ENCODE results near the gene C19orf33.

C19orf33 gene

DNA sequence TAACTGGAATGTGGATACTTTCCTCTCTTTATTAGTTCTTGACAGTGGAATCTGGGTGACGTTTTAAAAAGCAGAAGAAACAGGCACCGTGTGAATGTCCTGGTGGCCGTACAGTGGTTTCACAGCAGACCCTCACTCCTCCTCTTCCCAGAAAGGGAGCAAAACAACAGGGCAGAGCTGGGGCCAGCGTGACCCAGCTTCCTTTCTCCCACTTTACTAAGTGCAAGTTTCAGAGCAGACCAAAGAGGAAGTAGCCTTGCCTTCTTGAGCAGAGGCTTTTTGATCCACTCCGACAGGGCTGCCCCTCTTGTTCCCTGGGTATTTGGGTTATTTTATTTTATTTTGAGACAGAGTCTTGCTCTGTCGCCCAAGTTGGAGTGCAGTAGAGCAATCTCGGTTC, 19.6 kb upstream of the C19orf33 start:
- TF ChIP-seq CTCF (IDR thresholded peaks at IDR 0.05; ENCODE audit: poor library complexity, severe bottlenecking): no peak
- H3K4me1 ChIP-seq (ENCODE audit: insufficient read depth, poor library complexity, severe bottlenecking): peaks cover 14% of the 10 kb centered on the region
- no peak for ATAC-seq (ENCODE audit: low read depth)
- H3K4me3 ChIP-seq (ENCODE audit: severe bottlenecking): no peak overlapping the region
- peaks cover 95% of the 10 kb centered on the region for H3K36me3 ChIP-seq (ENCODE audit: low read depth)
- no peak for DNase-seq (ENCODE audit: low spot score)
- no peak overlapping the region for H3K27ac ChIP-seq (ENCODE audit: poor library complexity, severe bottlenecking)
- H3K27me3 ChIP-seq (ENCODE audit: insufficient read depth, poor library complexity, severe bottlenecking): no peaks in the 10 kb centered on the region
- H3K9me3 ChIP-seq (ENCODE audit: severe bottlenecking): no peaks in the 10 kb centered on the region

- peaks cover 93% of the 10 kb centered on the region for H3K36me3 ChIP-seq (ENCODE audit: low read depth)
- TF ChIP-seq CTCF (IDR thresholded peaks at IDR 0.05; ENCODE audit: poor library complexity, severe bottlenecking): no peak
- no peak overlapping the region for H3K27ac ChIP-seq (ENCODE audit: poor library complexity, severe bottlenecking)
- DNase-seq (ENCODE audit: low spot score): no peak
- H3K4me1 ChIP-seq (ENCODE audit: insufficient read depth, poor library complexity, severe bottlenecking): peaks cover 20% of the 10 kb centered on the region
- no peaks in the 10 kb centered on the region for H3K9me3 ChIP-seq (ENCODE audit: severe bottlenecking)
- no peaks in the 10 kb centered on the region for H3K27me3 ChIP-seq (ENCODE audit: insufficient read depth, poor library complexity, severe bottlenecking)
- no peak overlapping the region for H3K4me3 ChIP-seq (ENCODE audit: severe bottlenecking)
- no peak for ATAC-seq (ENCODE audit: low read depth)
Observed at GRCh38 chr19:38285567-38285966, 18.5 kb upstream of the C19orf33 start.

- H3K9me3 ChIP-seq (ENCODE audit: severe bottlenecking): no peaks in the 10 kb centered on the region
- no peak overlapping the region for H3K4me3 ChIP-seq (ENCODE audit: severe bottlenecking)
- peaks cover 93% of the 10 kb centered on the region for H3K36me3 ChIP-seq (ENCODE audit: low read depth)
- no peaks in the 10 kb centered on the region for H3K27me3 ChIP-seq (ENCODE audit: insufficient read depth, poor library complexity, severe bottlenecking)
- ATAC-seq (ENCODE audit: low read depth): no peak
- H3K4me1 ChIP-seq (ENCODE audit: insufficient read depth, poor library complexity, severe bottlenecking): peaks cover 14% of the 10 kb centered on the region
- no peak for DNase-seq (ENCODE audit: low spot score)
- H3K27ac ChIP-seq (ENCODE audit: poor library complexity, severe bottlenecking): no peak overlapping the region
- no peak for TF ChIP-seq CTCF (IDR thresholded peaks at IDR 0.05; ENCODE audit: poor library complexity, severe bottlenecking)
Observed at GRCh38 chr19:38287604-38288003, 16.4 kb upstream of the C19orf33 start.

DNA sequence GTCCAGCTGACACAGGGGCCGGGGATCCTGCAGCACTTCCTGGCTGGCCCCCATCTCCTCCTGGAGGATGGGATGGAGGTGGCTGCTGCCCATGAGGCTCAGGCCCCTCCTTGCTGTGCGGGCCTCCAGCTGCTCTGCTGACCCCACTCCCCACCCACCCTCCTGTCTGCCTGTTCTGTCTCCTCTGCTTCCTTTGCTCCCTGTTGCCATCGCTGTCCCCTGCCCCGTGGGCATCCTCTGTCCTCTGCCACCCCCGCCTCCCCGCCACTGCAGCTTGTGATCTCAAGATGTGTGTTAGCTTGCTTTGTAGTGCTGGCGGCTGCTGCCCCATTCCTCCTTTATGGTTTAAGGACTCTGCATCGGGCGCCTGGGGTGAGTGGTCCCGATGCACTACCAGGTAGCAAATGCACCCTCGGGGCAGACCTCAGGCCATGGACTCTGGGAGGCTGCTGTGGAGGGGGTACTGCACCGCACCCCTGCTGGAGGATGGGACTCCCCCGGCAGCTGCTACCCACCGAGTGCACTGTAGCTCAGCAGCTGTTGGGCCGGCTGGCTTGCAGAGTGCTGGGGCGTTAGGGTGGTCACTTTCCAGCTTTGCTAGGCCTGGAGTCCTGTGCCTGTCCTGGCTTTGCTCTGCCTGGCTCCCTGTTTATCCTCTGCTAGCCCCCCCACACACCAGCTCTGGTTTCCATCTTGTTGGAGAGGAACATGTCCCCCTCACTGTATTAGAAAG, 15.8 kb upstream of the C19orf33 start:
- no peak for ATAC-seq (ENCODE audit: low read depth)

More for the DNA sequence above, 15.8 kb upstream of the C19orf33 start:
- H3K4me3 ChIP-seq (ENCODE audit: severe bottlenecking): no peak overlapping the region
- TF ChIP-seq CTCF (IDR thresholded peaks at IDR 0.05; ENCODE audit: poor library complexity, severe bottlenecking): no peak
- no peaks in the 10 kb centered on the region for H3K9me3 ChIP-seq (ENCODE audit: severe bottlenecking)
- DNase-seq (ENCODE audit: low spot score): no peak
- peaks cover 14% of the 10 kb centered on the region for H3K4me1 ChIP-seq (ENCODE audit: insufficient read depth, poor library complexity, severe bottlenecking)
- peaks cover 95% of the 10 kb centered on the region for H3K36me3 ChIP-seq (ENCODE audit: low read depth)
- H3K27me3 ChIP-seq (ENCODE audit: insufficient read depth, poor library complexity, severe bottlenecking): no peaks in the 10 kb centered on the region
- H3K27ac ChIP-seq (ENCODE audit: poor library complexity, severe bottlenecking): no peak overlapping the region

Data from RWPE2 (cell line).